DND-41 (cell line): Measurements from ENCODE around the gene EFHD1.

ENCODE experiments used
- ATAC-seq: fragments of 200-7000 bp; cut with Tn5 transposase; 3 replicates; pipeline ENCODE4 v1.9.1; 2021; ENCODE audit warnings: low read depth; ENCODE audit not compliant: insufficient read depth
- DNase-seq: peaks from one replicate; pipeline ENCODE4 v3.0.0-alpha.2; 2020
- H2AFZ ChIP-seq: 2 replicates; pipeline ENCODE4 v1.6.0; 2012; ENCODE audit warnings: low read depth, low read length
- H3K27ac ChIP-seq: 2 replicates; pipeline ENCODE4 v1.5.1; 2012; ENCODE audit warnings: low read length, inconsistent platforms
- H3K27me3 ChIP-seq: fragments of 200-600 bp; sonication (generic); 2 replicates; pipeline ENCODE4 v1.6.0; 2012; ENCODE audit warnings: low read length, mild to moderate bottlenecking, inconsistent platforms; ENCODE audit not compliant: insufficient read depth, poor library complexity
- H3K36me3 ChIP-seq: 2 replicates; pipeline ENCODE4 v1.5.1; 2012; ENCODE audit warnings: low read length, inconsistent platforms; ENCODE audit not compliant: insufficient read depth
- H3K4me1 ChIP-seq: 2 replicates; pipeline ENCODE4 v1.5.1; 2012; ENCODE audit warnings: mild to moderate bottlenecking, low read length; ENCODE audit not compliant: insufficient read depth
- H3K4me2 ChIP-seq: 2 replicates; pipeline ENCODE4 v1.6.0; 2012; ENCODE audit warnings: mild to moderate bottlenecking, moderate library complexity, low read length, inconsistent platforms; ENCODE audit not compliant: insufficient read depth
- H3K4me3 ChIP-seq, 2 experiments: fragments of 200-600 bp in 1 of 2; shearing (Covaris generic) in 1 of 2; 2 replicates each; pipeline ENCODE4 v1.5.1; 2012 to 2016; ENCODE audit warnings: inconsistent platforms in 2 of 2, low read length in 2 of 2, mild to moderate bottlenecking in 2 of 2, low read depth in 1 of 2, moderate library complexity in 1 of 2
- H3K79me2 ChIP-seq: 2 replicates; pipeline ENCODE4 v1.6.0; 2012; ENCODE audit warnings: low read length, inconsistent platforms; ENCODE audit not compliant: insufficient read depth
- H3K9ac ChIP-seq: 2 replicates; pipeline ENCODE4 v1.6.0; 2012; ENCODE audit warnings: low read depth, mild to moderate bottlenecking, inconsistent platforms, low read length, moderate library complexity
- H3K9me3 ChIP-seq: 2 replicates; pipeline ENCODE4 v1.5.1; 2012; ENCODE audit warnings: low read length, moderate library complexity, mild to moderate bottlenecking, inconsistent platforms; ENCODE audit not compliant: insufficient read depth, severe bottlenecking
- H4K20me1 ChIP-seq: 2 replicates; pipeline ENCODE4 v1.6.0; 2012; ENCODE audit warnings: low read length; ENCODE audit not compliant: insufficient read depth
- EZH2 ChIP-seq: IDR thresholded peaks from 3 replicates; pipeline ENCODE4 v1.6.1; 2012; ENCODE audit warnings: borderline replicate concordance, low read depth, mild to moderate bottlenecking, moderate library complexity, low read length, inconsistent platforms; ENCODE audit not compliant: severe bottlenecking
- TF ChIP-seq, protein P1 (sequence below): IDR thresholded peaks from 2 replicates; pipeline ENCODE4 v1.5.1; 2012; ENCODE audit warnings: borderline replicate concordance, low read length, moderate library complexity, mild to moderate bottlenecking; ENCODE audit not compliant: poor library complexity, severe bottlenecking; ENCODE audit errors: extremely low read depth

Gene EFHD1

GRCh38 chr2:232609607-232610006 is 23.8 kb upstream of the EFHD1 start:
- H2AFZ ChIP-seq, result no peak overlapping the region
- ATAC-seq (no peak), DNase-seq (no peak)
- no peak overlapping the region for H3K4me3 ChIP-seq
- H3K27me3 ChIP-seq, result no peaks in the 10 kb centered on the region
- H3K9me3 ChIP-seq, result no peaks in the 10 kb centered on the region
- H4K20me1 ChIP-seq, result no peaks in the 10 kb centered on the region
- no peak overlapping the region for H3K4me2 ChIP-seq
- H3K79me2 ChIP-seq, result no peaks in the 10 kb centered on the region
- H3K9ac ChIP-seq, result no peak overlapping the region
- peaks cover 10% of the 10 kb centered on the region for H3K4me1 ChIP-seq
- H3K27ac ChIP-seq, result no peak overlapping the region
- TF ChIP-seq, protein P1, sequence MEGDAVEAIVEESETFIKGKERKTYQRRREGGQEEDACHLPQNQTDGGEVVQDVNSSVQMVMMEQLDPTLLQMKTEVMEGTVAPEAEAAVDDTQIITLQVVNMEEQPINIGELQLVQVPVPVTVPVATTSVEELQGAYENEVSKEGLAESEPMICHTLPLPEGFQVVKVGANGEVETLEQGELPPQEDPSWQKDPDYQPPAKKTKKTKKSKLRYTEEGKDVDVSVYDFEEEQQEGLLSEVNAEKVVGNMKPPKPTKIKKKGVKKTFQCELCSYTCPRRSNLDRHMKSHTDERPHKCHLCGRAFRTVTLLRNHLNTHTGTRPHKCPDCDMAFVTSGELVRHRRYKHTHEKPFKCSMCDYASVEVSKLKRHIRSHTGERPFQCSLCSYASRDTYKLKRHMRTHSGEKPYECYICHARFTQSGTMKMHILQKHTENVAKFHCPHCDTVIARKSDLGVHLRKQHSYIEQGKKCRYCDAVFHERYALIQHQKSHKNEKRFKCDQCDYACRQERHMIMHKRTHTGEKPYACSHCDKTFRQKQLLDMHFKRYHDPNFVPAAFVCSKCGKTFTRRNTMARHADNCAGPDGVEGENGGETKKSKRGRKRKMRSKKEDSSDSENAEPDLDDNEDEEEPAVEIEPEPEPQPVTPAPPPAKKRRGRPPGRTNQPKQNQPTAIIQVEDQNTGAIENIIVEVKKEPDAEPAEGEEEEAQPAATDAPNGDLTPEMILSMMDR, result no peak
- no peak for TF ChIP-seq EZH2
- no peaks in the 10 kb centered on the region for H3K36me3 ChIP-seq

DNA sequence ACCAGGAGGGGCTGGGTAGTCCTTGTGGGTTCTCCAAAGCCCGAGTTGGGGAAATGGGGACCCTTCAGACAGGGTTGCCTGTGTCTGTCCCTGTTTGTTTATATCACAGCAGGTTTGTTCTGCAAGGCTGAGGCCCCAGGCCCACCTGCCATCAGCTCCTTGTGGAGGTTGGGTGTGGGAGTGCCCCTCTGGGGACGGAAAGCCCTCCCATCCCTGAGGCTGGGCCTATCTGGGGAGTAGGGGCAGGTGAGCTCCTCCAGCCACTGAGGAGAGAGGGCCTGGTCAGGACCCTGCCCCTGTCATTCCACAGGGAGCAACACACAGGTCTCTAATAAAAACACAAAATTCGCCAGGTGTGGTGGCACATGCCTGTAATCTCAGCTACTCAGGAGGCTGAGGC is 23.3 kb upstream of the EFHD1 start:
- Histone ChIP-seq H3K36me3 (no peaks in the 10 kb centered on the region), H2AFZ (no peak overlapping the region), H3K4me1 (peaks cover 10% of the 10 kb centered on the region), H3K27ac (no peak overlapping the region), H3K9me3 (no peaks in the 10 kb centered on the region), H3K4me3 (no peak overlapping the region), H4K20me1 (no peaks in the 10 kb centered on the region), H3K27me3 (no peaks in the 10 kb centered on the region), H3K9ac (no peak overlapping the region), H3K79me2 (no peaks in the 10 kb centered on the region), H3K4me2 (no peak overlapping the region)
- TF ChIP-seq, protein P1, result no peak
- TF ChIP-seq EZH2, result no peak
- DNase-seq (no peak), ATAC-seq (no peak)

GRCh38 chr2:232611061-232611460 is 22.3 kb upstream of the EFHD1 start:
- Histone ChIP-seq H3K79me2 (no peaks in the 10 kb centered on the region), H3K9ac (no peak overlapping the region), H3K27me3 (no peaks in the 10 kb centered on the region), H2AFZ (no peak overlapping the region), H3K27ac (no peak overlapping the region), H4K20me1 (no peaks in the 10 kb centered on the region), H3K36me3 (no peaks in the 10 kb centered on the region), H3K4me2 (no peak overlapping the region), H3K9me3 (no peaks in the 10 kb centered on the region), H3K4me1 (peaks cover 6% of the 10 kb centered on the region), H3K4me3 (no peak overlapping the region)
- DNase-seq (no peak), ATAC-seq (no peak)
- TF ChIP-seq, protein P1, result no peak
- TF ChIP-seq EZH2, result no peak

GRCh38 chr2:232611559-232612218 is 21.7 kb upstream of the EFHD1 start:
- H3K79me2 ChIP-seq, result no peaks in the 10 kb centered on the region
- no peak overlapping the region for H3K9ac ChIP-seq
- no peak overlapping the region for H3K27ac ChIP-seq
- H3K27me3 ChIP-seq, result no peaks in the 10 kb centered on the region
- no peaks in the 10 kb centered on the region for H3K36me3 ChIP-seq
- peak; percentile 70 for DNase-seq
- H3K4me3 ChIP-seq, result no peak overlapping the region
- no peak overlapping the region for H3K4me2 ChIP-seq
- ATAC-seq, result peak; percentile 84
- peak overlapping the region; percentile 12; the same call in 1 of the 2 replicates for H2AFZ ChIP-seq
- H4K20me1 ChIP-seq, result no peaks in the 10 kb centered on the region
- peaks cover 2% of the 10 kb centered on the region; the same call in 1 of the 2 replicates for H3K4me1 ChIP-seq
- no peak for TF ChIP-seq EZH2
- TF ChIP-seq, protein P1, result peak; percentile 89
- no peaks in the 10 kb centered on the region for H3K9me3 ChIP-seq
